WTC11 (cell line): ENCODE data around the gene RABGAP1. TPM values are rescaled to one million over a fixed set of nuclear protein-coding genes. Genes with fewer than 3 reads are reported as not detected.

Source experiments
- ATAC-seq: fragments of 200-7000 bp; cut with Tn5 transposase; 2 replicates; pipeline ENCODE4 v1.10.0; 2021; ENCODE audit warnings: mild to moderate bottlenecking, moderate library complexity
- CTCF ChIA-PET: fragments of 300-600 bp; sonication (Branson Sonifier 250); formaldehyde crosslinking; loops from one replicate; lab custom pipeline; 2021; ENCODE audit warnings: antibody characterized with exemption; lab: Charles Lee
- POLR2A ChIA-PET: fragments of 350-600 bp; sonication (Branson Sonifier 250); formaldehyde crosslinking; loops from one replicate; lab custom pipeline; 2021; ENCODE audit warnings: antibody characterized with exemption; lab: Charles Lee
- DNase-seq: peaks from one replicate; pipeline ENCODE4 v3.0.0; 2021; ENCODE audit warnings: low spot score
- H3K27ac Mint-ChIP-seq: 2 replicates; pipeline ENCODE4 v1.8.0; 2021; ENCODE audit warnings: mixed read lengths
- H3K27me3 Mint-ChIP-seq: 2 replicates; pipeline ENCODE4 v1.8.0; 2021; ENCODE audit warnings: low read depth, mild to moderate bottlenecking, moderate library complexity, mixed read lengths
- H3K36me3 Mint-ChIP-seq: 2 replicates; pipeline ENCODE4 v1.8.0; 2021; ENCODE audit warnings: mixed read lengths
- H3K4me1 Mint-ChIP-seq: 2 replicates; pipeline ENCODE4 v1.8.0; 2022; ENCODE audit warnings: mixed read lengths
- H3K4me3 Mint-ChIP-seq: 2 replicates; pipeline ENCODE4 v1.8.0; 2021; ENCODE audit warnings: mild to moderate bottlenecking, moderate library complexity, mixed read lengths
- H3K9me3 Mint-ChIP-seq: 2 replicates; pipeline ENCODE4 v1.8.0; 2021; ENCODE audit warnings: mixed read lengths
- ELF4 ChIP-seq: sonication (generic); formaldehyde crosslinking; IDR thresholded peaks from 2 replicates; pipeline ENCODE4 v1.8.1; 2022; ENCODE audit warnings: low read depth, mild to moderate bottlenecking, moderate library complexity, missing genetic modification reagents
- GABPB1 ChIP-seq: sonication (generic); formaldehyde crosslinking; IDR thresholded peaks from 2 replicates; pipeline ENCODE4 v1.8.1; 2023; ENCODE audit warnings: mild to moderate bottlenecking, missing genetic modification reagents
- GRHL2 ChIP-seq: fragments of 250-450 bp; sonication (Bioruptor Pico); IDR thresholded peaks from 2 replicates; pipeline ENCODE4 v1.8.0; 2022; ENCODE audit warnings: mild to moderate bottlenecking, moderate library complexity; ENCODE audit not compliant: insufficient replicate concordance, severe bottlenecking
- JAZF1 ChIP-seq: fragments of 250-450 bp; sonication (Bioruptor Pico); IDR thresholded peaks from 2 replicates; pipeline ENCODE4 v1.9.0; 2021; ENCODE audit warnings: moderate library complexity, mild to moderate bottlenecking, inconsistent platforms
- OVOL2 ChIP-seq: fragments of 250-450 bp; sonication (Bioruptor Pico); IDR thresholded peaks from 2 replicates; pipeline ENCODE4 v1.9.0; 2021; ENCODE audit warnings: mild to moderate bottlenecking, borderline replicate concordance
- SMAD4 ChIP-seq: sonication (generic); formaldehyde crosslinking; IDR thresholded peaks from 2 replicates; pipeline ENCODE4 v1.8.0; 2022; ENCODE audit warnings: mild to moderate bottlenecking, missing genetic modification reagents
- SOX15 ChIP-seq: fragments of 250-450 bp; sonication (Bioruptor Pico); IDR thresholded peaks from 2 replicates; pipeline ENCODE4 v1.9.0; 2021; ENCODE audit warnings: mild to moderate bottlenecking
- ZBTB21 ChIP-seq: sonication (generic); formaldehyde crosslinking; IDR thresholded peaks from 2 replicates; pipeline ENCODE4 v1.8.1; 2023; ENCODE audit warnings: mild to moderate bottlenecking, missing genetic modification reagents, borderline replicate concordance
- ZNF121 ChIP-seq: sonication (generic); formaldehyde crosslinking; IDR thresholded peaks from 2 replicates; pipeline ENCODE4 v1.8.0; 2023; ENCODE audit warnings: missing genetic modification reagents
- ZNF263 ChIP-seq: sonication (generic); formaldehyde crosslinking; IDR thresholded peaks from 2 replicates; pipeline ENCODE4 v1.8.1; 2022; ENCODE audit warnings: low read depth, mild to moderate bottlenecking, moderate library complexity, missing genetic modification reagents
- ZNF416 ChIP-seq: fragments of 250-450 bp; sonication (Bioruptor Pico); IDR thresholded peaks from 2 replicates; pipeline ENCODE4 v1.9.0; 2021; ENCODE audit warnings: mild to moderate bottlenecking, inconsistent platforms
- total RNA-seq: library from RNA; stranded (reverse); gene quantifications from 3 replicates; pipeline ENCODE4 v1.2.3, GENCODE V29; 2021
- TF ChIP-seq, protein P1 (sequence below): sonication (generic); formaldehyde crosslinking; IDR thresholded peaks from 2 replicates; pipeline ENCODE4 v1.8.1; 2023; ENCODE audit warnings: mild to moderate bottlenecking, moderate library complexity, missing genetic modification reagents
- TF ChIP-seq, protein P2 (sequence below): sonication (generic); formaldehyde crosslinking; IDR thresholded peaks from 2 replicates; pipeline ENCODE4 v1.8.0; 2023; ENCODE audit warnings: mild to moderate bottlenecking, missing genetic modification reagents
- TF ChIP-seq, protein P3 (sequence below): sonication (generic); formaldehyde crosslinking; conservative IDR thresholded peaks from 2 replicates; pipeline ENCODE4 v1.8.1; 2022; ENCODE audit warnings: mild to moderate bottlenecking, missing genetic modification reagents
- TF ChIP-seq, protein P4 (sequence below): fragments of 200-600 bp; IDR thresholded peaks from 2 replicates; pipeline ENCODE4 v1.8.0; 2022; ENCODE audit warnings: antibody characterized with exemption
- TF ChIP-seq, protein P5 (sequence below): sonication (generic); formaldehyde crosslinking; IDR thresholded peaks from 2 replicates; pipeline ENCODE4 v1.8.1; 2023; ENCODE audit warnings: mild to moderate bottlenecking, missing genetic modification reagents, moderate library complexity
- TF ChIP-seq, protein P6 (sequence below): sonication (generic); formaldehyde crosslinking; conservative IDR thresholded peaks from 2 replicates; pipeline ENCODE4 v1.8.1; 2023; ENCODE audit warnings: mild to moderate bottlenecking, low read depth, missing genetic modification reagents, moderate library complexity

The RABGAP1 gene
- total RNA-seq, 1 experiment from 2014 or later: 38.1 TPM

DNA sequence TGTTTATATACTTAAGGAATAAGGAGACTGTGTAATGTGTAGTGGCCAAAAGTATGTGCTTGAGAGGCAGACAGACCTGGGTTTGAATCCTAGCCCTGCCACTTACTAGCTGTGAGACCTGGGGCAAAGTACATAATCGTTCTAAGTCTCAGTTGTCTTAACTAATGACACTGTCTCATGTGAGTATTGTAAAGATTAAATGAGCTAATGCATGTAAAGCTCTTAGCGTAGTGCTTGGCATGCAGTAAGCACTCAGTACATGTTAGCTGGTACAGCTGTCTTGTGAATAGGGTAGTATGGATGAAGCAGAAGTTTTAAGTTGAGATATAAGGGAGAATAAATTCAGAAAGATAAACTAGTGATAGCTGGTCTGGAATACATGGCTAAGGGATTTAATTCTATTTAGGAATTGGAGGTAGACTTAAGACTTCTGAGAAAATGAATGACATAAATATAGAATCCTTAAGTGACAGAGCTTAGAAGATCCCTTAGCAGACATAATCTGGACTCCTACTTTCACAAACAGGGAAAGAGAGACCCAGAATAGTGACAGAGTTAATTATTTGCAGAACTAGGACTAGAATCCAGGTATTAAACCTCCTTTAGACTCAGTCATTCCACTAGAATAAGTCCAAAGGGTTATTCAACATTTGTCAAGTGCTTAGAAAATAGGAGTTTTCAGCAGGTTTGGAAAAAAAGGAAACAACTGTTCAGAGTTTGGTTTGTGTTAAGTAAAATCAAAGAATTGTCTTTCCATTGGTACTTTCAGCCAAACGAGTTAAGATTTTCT is 105.8 kb downstream of the RABGAP1 start:
- ATAC-seq (no peak), DNase-seq (no peak)
- H3K36me3 Mint-ChIP-seq: peaks cover 11% of the 10 kb centered on the region
- H3K27ac Mint-ChIP-seq: no peak overlapping the region; the same call in 1 of the 2 replicates
- H3K4me1 Mint-ChIP-seq: no peaks in the 10 kb centered on the region
- H3K4me3 Mint-ChIP-seq: no peak overlapping the region
- no peaks in the 10 kb centered on the region for H3K27me3 Mint-ChIP-seq
- TF ChIP-seq, protein P1, sequence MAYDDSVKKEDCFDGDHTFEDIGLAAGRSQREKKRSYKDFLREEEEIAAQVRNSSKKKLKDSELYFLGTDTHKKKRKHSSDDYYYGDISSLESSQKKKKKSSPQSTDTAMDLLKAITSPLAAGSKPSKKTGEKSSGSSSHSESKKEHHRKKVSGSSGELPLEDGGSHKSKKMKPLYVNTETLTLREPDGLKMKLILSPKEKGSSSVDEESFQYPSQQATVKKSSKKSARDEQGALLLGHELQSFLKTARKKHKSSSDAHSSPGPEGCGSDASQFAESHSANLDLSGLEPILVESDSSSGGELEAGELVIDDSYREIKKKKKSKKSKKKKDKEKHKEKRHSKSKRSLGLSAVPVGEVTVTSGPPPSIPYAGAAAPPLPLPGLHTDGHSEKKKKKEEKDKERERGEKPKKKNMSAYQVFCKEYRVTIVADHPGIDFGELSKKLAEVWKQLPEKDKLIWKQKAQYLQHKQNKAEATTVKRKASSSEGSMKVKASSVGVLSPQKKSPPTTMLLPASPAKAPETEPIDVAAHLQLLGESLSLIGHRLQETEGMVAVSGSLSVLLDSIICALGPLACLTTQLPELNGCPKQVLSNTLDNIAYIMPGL (CRISPR knock-in tag): no peak
- TF ChIP-seq ZNF121 (CRISPR knock-in tag): no peak
- TF ChIP-seq, protein P2, sequence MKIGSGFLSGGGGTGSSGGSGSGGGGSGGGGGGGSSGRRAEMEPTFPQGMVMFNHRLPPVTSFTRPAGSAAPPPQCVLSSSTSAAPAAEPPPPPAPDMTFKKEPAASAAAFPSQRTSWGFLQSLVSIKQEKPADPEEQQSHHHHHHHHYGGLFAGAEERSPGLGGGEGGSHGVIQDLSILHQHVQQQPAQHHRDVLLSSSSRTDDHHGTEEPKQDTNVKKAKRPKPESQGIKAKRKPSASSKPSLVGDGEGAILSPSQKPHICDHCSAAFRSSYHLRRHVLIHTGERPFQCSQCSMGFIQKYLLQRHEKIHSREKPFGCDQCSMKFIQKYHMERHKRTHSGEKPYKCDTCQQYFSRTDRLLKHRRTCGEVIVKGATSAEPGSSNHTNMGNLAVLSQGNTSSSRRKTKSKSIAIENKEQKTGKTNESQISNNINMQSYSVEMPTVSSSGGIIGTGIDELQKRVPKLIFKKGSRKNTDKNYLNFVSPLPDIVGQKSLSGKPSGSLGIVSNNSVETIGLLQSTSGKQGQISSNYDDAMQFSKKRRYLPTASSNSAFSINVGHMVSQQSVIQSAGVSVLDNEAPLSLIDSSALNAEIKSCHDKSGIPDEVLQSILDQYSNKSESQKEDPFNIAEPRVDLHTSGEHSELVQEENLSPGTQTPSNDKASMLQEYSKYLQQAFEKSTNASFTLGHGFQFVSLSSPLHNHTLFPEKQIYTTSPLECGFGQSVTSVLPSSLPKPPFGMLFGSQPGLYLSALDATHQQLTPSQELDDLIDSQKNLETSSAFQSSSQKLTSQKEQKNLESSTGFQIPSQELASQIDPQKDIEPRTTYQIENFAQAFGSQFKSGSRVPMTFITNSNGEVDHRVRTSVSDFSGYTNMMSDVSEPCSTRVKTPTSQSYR (CRISPR knock-in tag): no peak
- TF ChIP-seq, protein P3, sequence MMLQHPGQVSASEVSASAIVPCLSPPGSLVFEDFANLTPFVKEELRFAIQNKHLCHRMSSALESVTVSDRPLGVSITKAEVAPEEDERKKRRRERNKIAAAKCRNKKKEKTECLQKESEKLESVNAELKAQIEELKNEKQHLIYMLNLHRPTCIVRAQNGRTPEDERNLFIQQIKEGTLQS (CRISPR knock-in tag): no peak
- no peak for TF ChIP-seq GRHL2 (CRISPR knock-in tag)
- TF ChIP-seq, protein P4, sequence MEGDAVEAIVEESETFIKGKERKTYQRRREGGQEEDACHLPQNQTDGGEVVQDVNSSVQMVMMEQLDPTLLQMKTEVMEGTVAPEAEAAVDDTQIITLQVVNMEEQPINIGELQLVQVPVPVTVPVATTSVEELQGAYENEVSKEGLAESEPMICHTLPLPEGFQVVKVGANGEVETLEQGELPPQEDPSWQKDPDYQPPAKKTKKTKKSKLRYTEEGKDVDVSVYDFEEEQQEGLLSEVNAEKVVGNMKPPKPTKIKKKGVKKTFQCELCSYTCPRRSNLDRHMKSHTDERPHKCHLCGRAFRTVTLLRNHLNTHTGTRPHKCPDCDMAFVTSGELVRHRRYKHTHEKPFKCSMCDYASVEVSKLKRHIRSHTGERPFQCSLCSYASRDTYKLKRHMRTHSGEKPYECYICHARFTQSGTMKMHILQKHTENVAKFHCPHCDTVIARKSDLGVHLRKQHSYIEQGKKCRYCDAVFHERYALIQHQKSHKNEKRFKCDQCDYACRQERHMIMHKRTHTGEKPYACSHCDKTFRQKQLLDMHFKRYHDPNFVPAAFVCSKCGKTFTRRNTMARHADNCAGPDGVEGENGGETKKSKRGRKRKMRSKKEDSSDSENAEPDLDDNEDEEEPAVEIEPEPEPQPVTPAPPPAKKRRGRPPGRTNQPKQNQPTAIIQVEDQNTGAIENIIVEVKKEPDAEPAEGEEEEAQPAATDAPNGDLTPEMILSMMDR: no peak
- no peak for TF ChIP-seq JAZF1 (CRISPR knock-in tag)
- TF ChIP-seq GABPB1: no peak
- no peak for TF ChIP-seq SMAD4 (CRISPR knock-in tag)
- no peak for TF ChIP-seq ZNF416 (CRISPR knock-in tag)
- no peak for TF ChIP-seq SOX15 (CRISPR knock-in tag)
- ChIA-PET POLR2A (interaction anchor here (0.6 kb wide), 2 partner anchors 145 to 162 kb away, joined by 3 to 5 read pairs; no protein-coding TSS in a partner anchor), CTCF (no interaction called here)
- H3K9me3 Mint-ChIP-seq: no peaks in the 10 kb centered on the region

DNA sequence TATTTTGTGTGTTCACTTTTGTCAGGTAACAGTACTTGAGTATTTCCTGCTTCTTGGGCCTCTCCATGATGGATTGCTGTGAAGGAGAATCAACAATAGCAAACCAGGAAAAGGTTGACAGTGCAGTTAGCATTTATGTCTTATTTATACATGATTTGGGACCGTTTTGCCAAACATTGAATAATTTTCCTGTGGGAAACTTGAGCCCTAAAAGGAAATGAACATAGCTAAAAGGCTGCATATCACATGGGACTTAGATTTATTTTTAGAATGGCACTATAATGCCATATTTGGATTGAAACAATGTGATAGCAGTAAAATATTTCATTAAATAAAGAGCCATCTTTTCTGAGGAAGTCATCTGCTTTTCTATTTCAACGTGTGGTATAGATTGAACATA is 107.9 kb downstream of the RABGAP1 start:
- DNase-seq: no peak
- ChIA-PET CTCF (no interaction called here), POLR2A (no interaction called here)
- no peak for TF ChIP-seq SMAD4 (CRISPR knock-in tag)
- TF ChIP-seq, protein P5, sequence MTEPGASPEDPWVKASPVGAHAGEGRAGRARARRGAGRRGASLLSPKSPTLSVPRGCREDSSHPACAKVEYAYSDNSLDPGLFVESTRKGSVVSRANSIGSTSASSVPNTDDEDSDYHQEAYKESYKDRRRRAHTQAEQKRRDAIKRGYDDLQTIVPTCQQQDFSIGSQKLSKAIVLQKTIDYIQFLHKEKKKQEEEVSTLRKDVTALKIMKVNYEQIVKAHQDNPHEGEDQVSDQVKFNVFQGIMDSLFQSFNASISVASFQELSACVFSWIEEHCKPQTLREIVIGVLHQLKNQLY: no peak
- no peak for TF ChIP-seq ZBTB21 (CRISPR knock-in tag)
- no peak for TF ChIP-seq ELF4 (CRISPR knock-in tag)
- TF ChIP-seq OVOL2 (CRISPR knock-in tag): no peak
- TF ChIP-seq ZNF263: no peak
- TF ChIP-seq, protein P6, sequence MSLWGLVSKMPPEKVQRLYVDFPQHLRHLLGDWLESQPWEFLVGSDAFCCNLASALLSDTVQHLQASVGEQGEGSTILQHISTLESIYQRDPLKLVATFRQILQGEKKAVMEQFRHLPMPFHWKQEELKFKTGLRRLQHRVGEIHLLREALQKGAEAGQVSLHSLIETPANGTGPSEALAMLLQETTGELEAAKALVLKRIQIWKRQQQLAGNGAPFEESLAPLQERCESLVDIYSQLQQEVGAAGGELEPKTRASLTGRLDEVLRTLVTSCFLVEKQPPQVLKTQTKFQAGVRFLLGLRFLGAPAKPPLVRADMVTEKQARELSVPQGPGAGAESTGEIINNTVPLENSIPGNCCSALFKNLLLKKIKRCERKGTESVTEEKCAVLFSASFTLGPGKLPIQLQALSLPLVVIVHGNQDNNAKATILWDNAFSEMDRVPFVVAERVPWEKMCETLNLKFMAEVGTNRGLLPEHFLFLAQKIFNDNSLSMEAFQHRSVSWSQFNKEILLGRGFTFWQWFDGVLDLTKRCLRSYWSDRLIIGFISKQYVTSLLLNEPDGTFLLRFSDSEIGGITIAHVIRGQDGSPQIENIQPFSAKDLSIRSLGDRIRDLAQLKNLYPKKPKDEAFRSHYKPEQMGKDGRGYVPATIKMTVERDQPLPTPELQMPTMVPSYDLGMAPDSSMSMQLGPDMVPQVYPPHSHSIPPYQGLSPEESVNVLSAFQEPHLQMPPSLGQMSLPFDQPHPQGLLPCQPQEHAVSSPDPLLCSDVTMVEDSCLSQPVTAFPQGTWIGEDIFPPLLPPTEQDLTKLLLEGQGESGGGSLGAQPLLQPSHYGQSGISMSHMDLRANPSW: no peak
- Mint-ChIP-seq H3K4me1 (peaks cover 15% of the 10 kb centered on the region), H3K27me3 (no peaks in the 10 kb centered on the region), H3K36me3 (peaks cover 3% of the 10 kb centered on the region), H3K4me3 (no peak overlapping the region), H3K27ac (no peak overlapping the region), H3K9me3 (no peaks in the 10 kb centered on the region)
- ATAC-seq: no peak
